Measurements from ENCODE around the gene ULK4. TPM values are rescaled to one million over a fixed set of nuclear protein-coding genes. Genes with fewer than 3 reads are reported as not detected.

ULK4 gene
- total and polyA plus RNA-seq, 9 of the 15 experiments (the other 6 are each of a cell fraction or from before 2014, with no cell fraction given), result 3.0 to 5.9 (median 3.5) TPM

DNA sequence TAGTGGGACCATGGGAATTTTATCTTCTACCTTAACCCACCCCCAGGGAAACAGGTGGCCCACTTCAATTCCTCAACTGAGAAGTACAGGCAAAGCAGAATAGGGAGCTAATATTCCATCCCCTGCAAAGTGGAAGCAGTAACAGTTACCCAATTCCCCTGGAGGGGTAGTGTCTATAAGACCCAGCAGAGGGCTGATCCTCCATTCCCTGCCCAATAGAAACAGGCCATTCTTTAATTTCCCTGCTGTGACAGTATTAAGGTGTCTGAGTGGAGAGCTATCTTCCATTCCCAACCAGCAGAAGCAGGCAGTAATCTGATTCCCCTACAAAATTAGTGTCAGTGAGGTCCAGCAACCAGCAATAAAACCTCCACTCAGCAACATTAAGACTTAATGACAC lies 219.8 kb downstream of the ULK4 start:
- no peaks in the 10 kb centered on the region for H3K27me3 ChIP-seq (ENCODE audit: control insufficient read depth in 2 of 2, insufficient read depth in 2 of 2, low read length in 2 of 2)
- no peak overlapping the region for H2AFZ ChIP-seq (ENCODE audit: low read depth, low read length)
- in situ Hi-C loops (cut with MboI) (no loop called here), intact Hi-C loops (cut with micrococcal nuclease) (no loop called here)
- no peak overlapping the region for H3K4me3 ChIP-seq
- H3K4me1 ChIP-seq (replicated peaks in 1 of 2; ENCODE audit: control insufficient read depth in 2 of 2, insufficient read depth in 2 of 2, low read length in 2 of 2), result no peaks in the 10 kb centered on the region
- DNase-seq (ENCODE audit: extremely low read depth in 1 of 4, low spot score in 3 of 4), result no peak
- BruUV-seq (replicated peaks), result no TSS peak
- ChIA-PET POLR2A (no interaction called here), CTCF (ENCODE audit: low intra/inter-chr PET ratio) (no interaction called here)
- no peaks in the 10 kb centered on the region for H3K9me3 ChIP-seq (replicated peaks; ENCODE audit: control insufficient read depth, insufficient read depth, low read depth, low read length)
- ATAC-seq, result no peak
- FAIRE-seq, result no peak
- H3K79me2 ChIP-seq (ENCODE audit: control insufficient read depth, insufficient read depth, low read length), result no peaks in the 10 kb centered on the region
- H3K36me3 ChIP-seq (ENCODE audit: control insufficient read depth, insufficient read depth, low read length), result no peaks in the 10 kb centered on the region
- no peaks in the 10 kb centered on the region for H3K9me1 ChIP-seq (ENCODE audit: control insufficient read depth, insufficient read depth, low read length)
- H3K27ac ChIP-seq (ENCODE audit: extremely low read depth, low read depth, low read length), result no peak overlapping the region
- no peak overlapping the region for H3K4me2 ChIP-seq (ENCODE audit: insufficient read depth, low read length)
- H4K20me1 ChIP-seq (replicated peaks; ENCODE audit: control insufficient read depth, insufficient read depth, low read length), result no peaks in the 10 kb centered on the region
- H3K9ac ChIP-seq (ENCODE audit: insufficient read depth in 1 of 2, low read depth in 2 of 2, low read length in 2 of 2), result no peak overlapping the region
- TF ChIP-seq, protein P1, sequence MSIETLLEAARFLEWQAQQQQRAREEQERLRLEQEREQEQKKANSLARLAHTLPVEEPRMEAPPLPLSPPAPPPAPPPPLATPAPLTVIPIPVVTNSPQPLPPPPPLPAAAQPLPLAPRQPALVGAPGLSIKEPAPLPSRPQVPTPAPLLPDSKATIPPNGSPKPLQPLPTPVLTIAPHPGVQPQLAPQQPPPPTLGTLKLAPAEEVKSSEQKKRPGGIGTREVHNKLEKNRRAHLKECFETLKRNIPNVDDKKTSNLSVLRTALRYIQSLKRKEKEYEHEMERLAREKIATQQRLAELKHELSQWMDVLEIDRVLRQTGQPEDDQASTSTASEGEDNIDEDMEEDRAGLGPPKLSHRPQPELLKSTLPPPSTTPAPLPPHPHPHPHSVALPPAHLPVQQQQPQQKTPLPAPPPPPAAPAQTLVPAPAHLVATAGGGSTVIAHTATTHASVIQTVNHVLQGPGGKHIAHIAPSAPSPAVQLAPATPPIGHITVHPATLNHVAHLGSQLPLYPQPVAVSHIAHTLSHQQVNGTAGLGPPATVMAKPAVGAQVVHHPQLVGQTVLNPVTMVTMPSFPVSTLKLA (conservative IDR thresholded peaks at IDR 0.05), result no peak
- TF ChIP-seq IFI16 (CRISPR knock-in tag; IDR thresholded peaks at IDR 0.05) (no peak), PPARD (CRISPR knock-in tag; IDR thresholded peaks at IDR 0.05) (no peak), TSHZ1 (CRISPR knock-in tag; IDR thresholded peaks at IDR 0.05) (no peak), ELK3 (CRISPR knock-in tag; IDR thresholded peaks at IDR 0.05) (no peak), ZNF639 (CRISPR knock-in tag; conservative IDR thresholded peaks at IDR 0.05 in 1 of 2, IDR thresholded peaks at IDR 0.05 in 1 of 2) (no peak), ETV5 (CRISPR knock-in tag; IDR thresholded peaks at IDR 0.05; ENCODE audit: low read depth) (no peak), PHF21A (IDR thresholded peaks at IDR 0.05; ENCODE audit: borderline replicate concordance, low read depth) (no peak), DMBX1 (CRISPR knock-in tag; IDR thresholded peaks at IDR 0.05; ENCODE audit: borderline replicate concordance) (no peak), ELF4 (CRISPR knock-in tag; IDR thresholded peaks at IDR 0.05) (no peak), POLR3A (IDR thresholded peaks at IDR 0.05; ENCODE audit: borderline replicate concordance, extremely low read depth, insufficient read depth, insufficient read length) (no peak), SMC3 (conservative IDR thresholded peaks at IDR 0.05; ENCODE audit: insufficient read depth, low read depth, low read length) (no peak)
- TF ChIP-seq, protein P2, sequence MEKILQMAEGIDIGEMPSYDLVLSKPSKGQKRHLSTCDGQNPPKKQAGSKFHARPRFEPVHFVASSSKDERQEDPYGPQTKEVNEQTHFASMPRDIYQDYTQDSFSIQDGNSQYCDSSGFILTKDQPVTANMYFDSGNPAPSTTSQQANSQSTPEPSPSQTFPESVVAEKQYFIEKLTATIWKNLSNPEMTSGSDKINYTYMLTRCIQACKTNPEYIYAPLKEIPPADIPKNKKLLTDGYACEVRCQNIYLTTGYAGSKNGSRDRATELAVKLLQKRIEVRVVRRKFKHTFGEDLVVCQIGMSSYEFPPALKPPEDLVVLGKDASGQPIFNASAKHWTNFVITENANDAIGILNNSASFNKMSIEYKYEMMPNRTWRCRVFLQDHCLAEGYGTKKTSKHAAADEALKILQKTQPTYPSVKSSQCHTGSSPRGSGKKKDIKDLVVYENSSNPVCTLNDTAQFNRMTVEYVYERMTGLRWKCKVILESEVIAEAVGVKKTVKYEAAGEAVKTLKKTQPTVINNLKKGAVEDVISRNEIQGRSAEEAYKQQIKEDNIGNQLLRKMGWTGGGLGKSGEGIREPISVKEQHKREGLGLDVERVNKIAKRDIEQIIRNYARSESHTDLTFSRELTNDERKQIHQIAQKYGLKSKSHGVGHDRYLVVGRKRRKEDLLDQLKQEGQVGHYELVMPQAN (IDR thresholded peaks at IDR 0.05; ENCODE audit: borderline replicate concordance), result no peak

Measured in K562 (cell line).